Measurements from ENCODE around the gene SETD2.
A peak's percentile ranks its signal among the peaks of the same experiment; 100 is the strongest.

SETD2 gene

DNA sequence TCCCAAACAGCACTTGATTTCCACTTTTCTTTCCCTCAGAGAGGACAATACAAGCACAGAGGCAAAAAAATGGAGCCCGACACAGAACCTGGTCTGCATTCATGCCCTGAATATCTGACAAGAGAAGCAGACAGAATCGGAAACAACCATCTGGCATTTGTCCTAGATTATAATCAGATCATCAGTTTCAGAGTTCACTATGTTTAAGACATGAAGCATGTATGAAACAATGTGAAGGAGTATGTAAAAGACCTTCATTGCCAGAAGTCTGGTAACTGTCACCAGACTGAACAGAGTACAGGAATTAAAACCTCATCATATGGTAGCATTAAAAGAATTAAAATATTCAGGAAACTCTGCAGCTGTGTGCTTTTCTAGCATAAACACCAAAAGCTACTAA lies 65.0 kb downstream of the SETD2 start:
- H4K12ac ChIP-seq (ENCODE audit: low read depth, low read length) = no peak overlapping the region
- H3K79me1 ChIP-seq (ENCODE audit: low read length) = no peaks in the 10 kb centered on the region
- H2AFZ ChIP-seq (ENCODE audit: insufficient read depth, low read length, poor library complexity) = no peak overlapping the region
- H3K9ac ChIP-seq (ENCODE audit: low read length) = no peak overlapping the region
- no peak overlapping the region for H3K4ac ChIP-seq (ENCODE audit: low read depth, low read length)
- no CpG with 5 or more reads among the region's 2 CpGs for WGBS (ENCODE audit: extremely low coverage, insufficient coverage, insufficient read length)
- no peak overlapping the region for H3K23ac ChIP-seq (ENCODE audit: low read length)
- H3K4me1 ChIP-seq (ENCODE audit: control insufficient read depth in 1 of 2, insufficient read depth in 2 of 2, low read length in 2 of 2) = no peaks in the 10 kb centered on the region
- H3K4me3 ChIP-seq (ENCODE audit: low read depth, low read length) = no peak overlapping the region
- no peaks in the 10 kb centered on the region for H3K9me3 ChIP-seq (ENCODE audit: insufficient read depth, low read depth, low read length)
- H4K8ac ChIP-seq (ENCODE audit: low read depth, low read length) = no peak overlapping the region
- no peak overlapping the region for H2AK5ac ChIP-seq (ENCODE audit: low read length)
- H3K79me2 ChIP-seq (ENCODE audit: control insufficient read depth, insufficient read depth, low read length, poor library complexity) = no peaks in the 10 kb centered on the region
- H3K4me2 ChIP-seq (ENCODE audit: low read length) = no peak overlapping the region
- no peak overlapping the region for H2BK5ac ChIP-seq (ENCODE audit: low read depth, low read length, poor library complexity)
- peak; percentile 43 to 87 for DNase-seq
- peaks cover 0 to 14% of the 10 kb centered on the region in 2 experiments for H3K36me3 ChIP-seq (ENCODE audit: control insufficient read depth in 1 of 2, insufficient read depth in 2 of 2, low read length in 2 of 2)
- H2BK12ac ChIP-seq (ENCODE audit: low read length) = no peak overlapping the region
- no peak overlapping the region for H4K91ac ChIP-seq (ENCODE audit: low read depth, low read length)
- H3K27ac ChIP-seq (ENCODE audit: low read depth, low read length) = no peak overlapping the region
- H3K14ac ChIP-seq (ENCODE audit: low read length) = no peak overlapping the region
- H2BK120ac ChIP-seq (ENCODE audit: insufficient read depth, low read length, poor library complexity) = no peak overlapping the region
- H3K27me3 ChIP-seq (ENCODE audit: insufficient read depth, low read length) = no peaks in the 10 kb centered on the region
- no peak overlapping the region for H3K18ac ChIP-seq (ENCODE audit: low read length)

DNA sequence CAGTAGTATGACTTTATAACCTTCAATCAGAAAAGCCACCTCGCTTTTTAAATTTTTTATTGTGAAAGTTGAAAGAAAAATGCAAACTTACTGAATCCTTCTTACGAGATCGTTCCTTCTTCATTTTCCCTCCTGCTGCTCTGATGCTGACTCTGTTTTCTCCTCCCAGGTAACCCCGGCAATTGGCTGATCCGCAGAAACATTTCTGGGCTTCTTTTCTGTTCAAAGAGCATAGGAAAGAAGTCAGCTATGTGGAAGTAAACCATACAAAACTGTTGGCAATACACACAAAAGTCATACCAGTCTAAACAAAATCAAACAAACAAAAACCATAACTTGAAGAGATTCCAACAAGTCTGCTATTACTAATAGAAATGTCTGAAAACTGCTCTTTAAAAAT lies 66.0 kb downstream of the SETD2 start:
- no peak overlapping the region for H3K27ac ChIP-seq (ENCODE audit: low read depth, low read length)
- no peak overlapping the region for H2BK120ac ChIP-seq (ENCODE audit: insufficient read depth, low read length, poor library complexity)
- no peaks in the 10 kb centered on the region for H3K27me3 ChIP-seq (ENCODE audit: insufficient read depth, low read length)
- no peaks in the 10 kb centered on the region for H3K79me2 ChIP-seq (ENCODE audit: control insufficient read depth, insufficient read depth, low read length, poor library complexity)
- H3K4me2 ChIP-seq (ENCODE audit: low read length) = no peak overlapping the region
- no peaks in the 10 kb centered on the region for H3K4me1 ChIP-seq (ENCODE audit: control insufficient read depth in 1 of 2, insufficient read depth in 2 of 2, low read length in 2 of 2)
- no peak overlapping the region for H3K4ac ChIP-seq (ENCODE audit: low read depth, low read length)
- no peak overlapping the region for H2BK12ac ChIP-seq (ENCODE audit: low read length)
- peaks cover 0 to 14% of the 10 kb centered on the region in 2 experiments for H3K36me3 ChIP-seq (ENCODE audit: control insufficient read depth in 1 of 2, insufficient read depth in 2 of 2, low read length in 2 of 2)
- H3K79me1 ChIP-seq (ENCODE audit: low read length) = no peaks in the 10 kb centered on the region
- DNase-seq = no peak
- H2BK5ac ChIP-seq (ENCODE audit: low read depth, low read length, poor library complexity) = no peak overlapping the region
- H4K12ac ChIP-seq (ENCODE audit: low read depth, low read length) = no peak overlapping the region
- no peak overlapping the region for H3K23ac ChIP-seq (ENCODE audit: low read length)
- no peak overlapping the region for H2AFZ ChIP-seq (ENCODE audit: insufficient read depth, low read length, poor library complexity)
- no peak overlapping the region for H4K8ac ChIP-seq (ENCODE audit: low read depth, low read length)
- no peaks in the 10 kb centered on the region for H3K9me3 ChIP-seq (ENCODE audit: insufficient read depth, low read depth, low read length)
- no peak overlapping the region for H3K14ac ChIP-seq (ENCODE audit: low read length)
- no peak overlapping the region for H4K91ac ChIP-seq (ENCODE audit: low read depth, low read length)
- no peak overlapping the region for H2AK5ac ChIP-seq (ENCODE audit: low read length)
- no peak overlapping the region for H3K9ac ChIP-seq (ENCODE audit: low read length)
- no CpG with 5 or more reads among the region's 5 CpGs for WGBS (ENCODE audit: extremely low coverage, insufficient coverage, insufficient read length)
- H3K18ac ChIP-seq (ENCODE audit: low read length) = no peak overlapping the region
- H3K4me3 ChIP-seq (ENCODE audit: low read depth, low read length) = no peak overlapping the region

DNA sequence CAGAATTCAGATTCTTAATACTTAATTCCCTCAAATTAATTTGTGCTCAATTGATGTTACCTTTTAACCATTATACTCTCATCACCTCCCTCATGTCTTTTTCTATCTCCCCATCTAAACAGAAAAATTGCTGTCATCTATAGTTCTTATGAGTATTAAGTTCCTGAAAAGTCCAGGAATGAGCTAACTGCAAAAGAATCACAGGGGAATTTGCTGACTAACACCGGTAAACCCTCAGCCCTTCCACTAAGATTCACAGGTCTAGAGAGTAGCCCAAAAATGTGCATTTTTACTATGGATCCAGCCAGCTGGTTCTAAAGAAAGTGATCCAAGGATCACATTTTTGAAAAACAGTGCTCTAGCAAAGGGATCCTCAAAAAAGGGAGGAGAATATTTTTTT lies 67.0 kb downstream of the SETD2 start:
- no peak overlapping the region for H2AFZ ChIP-seq (ENCODE audit: insufficient read depth, low read length, poor library complexity)
- no peak overlapping the region for H2AK5ac ChIP-seq (ENCODE audit: low read length)
- H3K4me2 ChIP-seq (ENCODE audit: low read length) = no peak overlapping the region
- no peak overlapping the region for H3K4me3 ChIP-seq (ENCODE audit: low read depth, low read length)
- peaks cover 0 to 10% of the 10 kb centered on the region in 2 experiments for H3K36me3 ChIP-seq (ENCODE audit: control insufficient read depth in 1 of 2, insufficient read depth in 2 of 2, low read length in 2 of 2)
- no peak overlapping the region for H2BK120ac ChIP-seq (ENCODE audit: insufficient read depth, low read length, poor library complexity)
- no peaks in the 10 kb centered on the region for H3K27me3 ChIP-seq (ENCODE audit: insufficient read depth, low read length)
- DNase-seq = peak; percentile 30 to 83
- no peak overlapping the region for H4K8ac ChIP-seq (ENCODE audit: low read depth, low read length)
- H3K9ac ChIP-seq (ENCODE audit: low read length) = no peak overlapping the region
- no peaks in the 10 kb centered on the region for H3K4me1 ChIP-seq (ENCODE audit: control insufficient read depth in 1 of 2, insufficient read depth in 2 of 2, low read length in 2 of 2)
- no peak overlapping the region for H3K23ac ChIP-seq (ENCODE audit: low read length)
- no peak overlapping the region for H4K12ac ChIP-seq (ENCODE audit: low read depth, low read length)
- H3K18ac ChIP-seq (ENCODE audit: low read length) = no peak overlapping the region
- H4K91ac ChIP-seq (ENCODE audit: low read depth, low read length) = no peak overlapping the region
- no peak overlapping the region for H2BK12ac ChIP-seq (ENCODE audit: low read length)
- H3K27ac ChIP-seq (ENCODE audit: low read depth, low read length) = no peak overlapping the region
- no peak overlapping the region for H3K4ac ChIP-seq (ENCODE audit: low read depth, low read length)
- H3K9me3 ChIP-seq (ENCODE audit: insufficient read depth, low read depth, low read length) = no peaks in the 10 kb centered on the region
- no peak overlapping the region for H3K14ac ChIP-seq (ENCODE audit: low read length)
- no CpG with 5 or more reads among the region's 1 CpG for WGBS (ENCODE audit: extremely low coverage, insufficient coverage, insufficient read length)
- H3K79me1 ChIP-seq (ENCODE audit: low read length) = no peaks in the 10 kb centered on the region
- no peaks in the 10 kb centered on the region for H3K79me2 ChIP-seq (ENCODE audit: control insufficient read depth, insufficient read depth, low read length, poor library complexity)
- H2BK5ac ChIP-seq (ENCODE audit: low read depth, low read length, poor library complexity) = no peak overlapping the region

DNA sequence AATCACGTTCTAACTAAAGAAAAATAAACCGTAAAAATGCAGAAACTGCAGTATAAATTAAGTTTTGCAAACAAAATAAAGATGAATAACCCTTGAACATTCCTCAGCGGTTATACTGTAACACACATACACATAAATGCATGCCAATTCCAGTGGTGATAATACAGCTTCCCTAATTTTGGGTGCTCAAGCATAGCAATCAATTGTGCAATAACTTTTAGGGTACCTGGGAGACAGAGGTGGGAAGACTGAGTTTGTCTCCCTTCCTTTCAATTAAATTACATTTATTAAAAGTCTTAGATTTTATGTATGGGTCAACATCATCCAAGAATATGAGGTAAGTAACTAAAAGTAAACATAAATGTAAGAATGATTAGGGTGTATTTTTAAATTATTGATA lies 71.8 kb downstream of the SETD2 start:
- Histone ChIP-seq H3K9me3 (ENCODE audit: insufficient read depth, low read depth, low read length) (no peaks in the 10 kb centered on the region), H3K23ac (ENCODE audit: low read length) (no peak overlapping the region), H4K91ac (ENCODE audit: low read depth, low read length) (no peak overlapping the region), H3K4me1 (ENCODE audit: control insufficient read depth in 1 of 2, insufficient read depth in 2 of 2, low read length in 2 of 2) (no peaks in the 10 kb centered on the region), H3K9ac (ENCODE audit: low read length) (no peak overlapping the region), H3K79me1 (ENCODE audit: low read length) (no peaks in the 10 kb centered on the region), H3K4me3 (ENCODE audit: low read depth, low read length) (no peak overlapping the region), H3K27me3 (ENCODE audit: insufficient read depth, low read length) (no peaks in the 10 kb centered on the region), H3K79me2 (ENCODE audit: control insufficient read depth, insufficient read depth, low read length, poor library complexity) (no peaks in the 10 kb centered on the region), H2AK5ac (ENCODE audit: low read length) (no peak overlapping the region), H2BK12ac (ENCODE audit: low read length) (no peak overlapping the region), H3K18ac (ENCODE audit: low read length) (no peak overlapping the region), H2AFZ (ENCODE audit: insufficient read depth, low read length, poor library complexity) (no peak overlapping the region), H2BK120ac (ENCODE audit: insufficient read depth, low read length, poor library complexity) (no peak overlapping the region), H3K4me2 (ENCODE audit: low read length) (no peak overlapping the region), H3K27ac (ENCODE audit: low read depth, low read length) (no peak overlapping the region), H4K8ac (ENCODE audit: low read depth, low read length) (no peak overlapping the region), H3K4ac (ENCODE audit: low read depth, low read length) (no peak overlapping the region), H3K36me3 (ENCODE audit: control insufficient read depth in 1 of 2, insufficient read depth in 2 of 2, low read length in 2 of 2) (peaks cover 5 to 6% of the 10 kb centered on the region in 2 experiments), H4K12ac (ENCODE audit: low read depth, low read length) (no peak overlapping the region), H3K14ac (ENCODE audit: low read length) (no peak overlapping the region), H2BK5ac (ENCODE audit: low read depth, low read length, poor library complexity) (no peak overlapping the region)
- WGBS (ENCODE audit: extremely low coverage, insufficient coverage, insufficient read length) = no CpG with 5 or more reads among the region's 3 CpGs
- DNase-seq = no peak

All from trophoblast cell (in vitro differentiated cells and primary cell).